GM23338 (cell line): Measurements from ENCODE around the gene PTPA. TPM values are rescaled to one million over a fixed set of nuclear protein-coding genes. Genes with fewer than 3 reads are reported as not detected.

Source experiments
- ATAC-seq: fragments of 200-7000 bp; cut with Tn5 transposase; 3 replicates; pipeline ENCODE4 v1.9.1; 2020
- DNase-seq: peaks from one replicate; pipeline ENCODE4 v3.0.0-alpha.2; 2015; ENCODE audit warnings: low spot score
- H2AFZ ChIP-seq: fragments of 200-600 bp; sonication (generic); 2 replicates; pipeline ENCODE4 v1.8.0; 2016; ENCODE audit warnings: antibody characterized with exemption, mild to moderate bottlenecking, moderate library complexity
- H3F3A ChIP-seq: fragments of 200-600 bp; sonication (generic); replicated peaks from 2 replicates; pipeline ENCODE4 v1.8.0; 2017; ENCODE audit warnings: antibody characterized with exemption, mixed run types, low read depth
- H3K27ac ChIP-seq: fragments of 200-600 bp; sonication (generic); 2 replicates; pipeline ENCODE4 v1.6.1; 2016; ENCODE audit warnings: low read depth
- H3K27me3 ChIP-seq: fragments of 200-600 bp; sonication (generic); 2 replicates; pipeline ENCODE4 v1.8.0; 2016; ENCODE audit warnings: mild to moderate bottlenecking, mixed run types, moderate library complexity; ENCODE audit not compliant: insufficient read depth
- H3K36me3 ChIP-seq: fragments of 200-600 bp; sonication (generic); 2 replicates; pipeline ENCODE4 v1.8.0; 2016; ENCODE audit warnings: mild to moderate bottlenecking; ENCODE audit not compliant: insufficient read depth
- H3K4me1 ChIP-seq: fragments of 200-600 bp; sonication (generic); 2 replicates; pipeline ENCODE4 v1.8.0; 2016; ENCODE audit warnings: mild to moderate bottlenecking, moderate library complexity; ENCODE audit not compliant: insufficient read depth
- H3K4me2 ChIP-seq: fragments of 200-600 bp; sonication (generic); 2 replicates; pipeline ENCODE4 v1.7.1; 2017; ENCODE audit warnings: mixed run types
- H3K4me3 ChIP-seq: fragments of 200-600 bp; sonication (generic); 2 replicates; pipeline ENCODE4 v1.6.1; 2016; ENCODE audit warnings: mixed run types
- H3K79me2 ChIP-seq: fragments of 200-600 bp; sonication (generic); replicated peaks from 2 replicates; pipeline ENCODE4 v1.8.0; 2017; ENCODE audit warnings: mild to moderate bottlenecking; ENCODE audit not compliant: insufficient read depth
- H3K9me2 ChIP-seq: fragments of 200-600 bp; sonication (generic); 2 replicates; pipeline ENCODE4 v1.8.0; 2017; ENCODE audit not compliant: insufficient read depth
- H4K20me1 ChIP-seq: fragments of 200-600 bp; sonication (generic); replicated peaks from 2 replicates; pipeline ENCODE4 v1.8.0; 2017; ENCODE audit warnings: mild to moderate bottlenecking; ENCODE audit not compliant: insufficient read depth
- H3K27ac Mint-ChIP-seq: 2 replicates; pipeline ENCODE4 v1.8.0; 2020; ENCODE audit warnings: inconsistent platforms, mild to moderate bottlenecking, moderate library complexity, mixed read lengths
- H3K27me3 Mint-ChIP-seq: 3 replicates; pipeline ENCODE4 v1.8.0; 2022; ENCODE audit warnings: low read depth, mild to moderate bottlenecking, moderate library complexity, mixed read lengths, inconsistent platforms; ENCODE audit not compliant: insufficient read depth, poor library complexity
- H3K36me3 Mint-ChIP-seq: 3 replicates; pipeline ENCODE4 v1.8.0; 2021; ENCODE audit warnings: low read depth, mild to moderate bottlenecking, inconsistent platforms, moderate library complexity, mixed read lengths
- H3K4me1 Mint-ChIP-seq: 3 replicates; pipeline ENCODE4 v1.8.0; 2020; ENCODE audit warnings: mild to moderate bottlenecking, inconsistent platforms, mixed read lengths
- H3K4me3 Mint-ChIP-seq: 3 replicates; pipeline ENCODE4 v1.8.0; 2021; ENCODE audit warnings: moderate library complexity, mild to moderate bottlenecking, inconsistent platforms, mixed read lengths
- H3K9me3 Mint-ChIP-seq: 3 replicates; pipeline ENCODE4 v1.8.0; 2020; ENCODE audit warnings: moderate library complexity, mild to moderate bottlenecking, inconsistent platforms, mixed read lengths
- CREB1 ChIP-seq: fragments of 250-450 bp; sonication (Bioruptor Pico); IDR thresholded peaks from 2 replicates; pipeline ENCODE4 v1.5.0; 2020; ENCODE audit warnings: low read depth, mild to moderate bottlenecking, moderate library complexity
- EZH2 ChIP-seq: fragments of 200-600 bp; sonication (generic); IDR thresholded peaks from one replicate; pipeline ENCODE4 v1.8.0; 2017; ENCODE audit warnings: antibody characterized with exemption, mild to moderate bottlenecking, low read depth; ENCODE audit not compliant: unreplicated experiment
- EZH2phosphoT487 ChIP-seq: fragments of 200-600 bp; sonication (generic); IDR thresholded peaks from one replicate; pipeline ENCODE4 v1.8.1; 2018; ENCODE audit warnings: antibody characterized with exemption; ENCODE audit not compliant: unreplicated experiment
- JUNB ChIP-seq: IDR thresholded peaks from one replicate; pipeline ENCODE4 v1.6.1; 2016; ENCODE audit warnings: antibody characterized with exemption; ENCODE audit not compliant: unreplicated experiment
- NANOG ChIP-seq: IDR thresholded peaks from 2 replicates; pipeline ENCODE4 v1.6.1; 2016; ENCODE audit warnings: antibody characterized with exemption, borderline replicate concordance
- POLR2AphosphoS5 ChIP-seq: IDR thresholded peaks from 2 replicates; pipeline ENCODE4 v1.6.1; 2016; ENCODE audit warnings: antibody characterized with exemption, low read depth
- REST ChIP-seq: IDR thresholded peaks from one replicate; pipeline ENCODE4 v1.6.1; 2018; ENCODE audit warnings: antibody characterized with exemption; ENCODE audit not compliant: unreplicated experiment
- STAT1 ChIP-seq: IDR thresholded peaks from one replicate; pipeline ENCODE4 v1.6.1; 2016; ENCODE audit warnings: antibody characterized with exemption; ENCODE audit not compliant: unreplicated experiment
- ZNF114 ChIP-seq: fragments of 250-450 bp; sonication (Bioruptor Pico); IDR thresholded peaks from 2 replicates; pipeline ENCODE4 v1.5.0; 2020; ENCODE audit warnings: mild to moderate bottlenecking, moderate library complexity
- ZNF331 ChIP-seq: fragments of 250-450 bp; sonication (Bioruptor Pico); IDR thresholded peaks from 2 replicates; pipeline ENCODE4 v1.5.0; 2020; ENCODE audit warnings: low read depth, mild to moderate bottlenecking, moderate library complexity
- polyA plus RNA-seq: library from polyadenylated mRNA; unstranded; fragments of >200 nt; fragmentation: Nextera tagmentation; extraction: Ambion mirVana; gene quantifications from 2 replicates; pipeline ENCODE4 v1.2.1, GENCODE V29; 2016
- total RNA-seq: library from RNA; depleted of rRNA; stranded (reverse); fragments of >200 nt; shearing (Covaris generic); gene quantifications from 2 replicates; pipeline ENCODE4 v1.2.3, GENCODE V29; 2014

PTPA gene
- total and polyA plus RNA-seq, 2 experiments from 2014 or later = 53.9 to 122 TPM

GRCh38 chr9:129178568-129179382 is 67.6 kb downstream of the PTPA start:
- Histone ChIP-seq H3K4me2 (peak overlapping the region; percentile 92), H3K4me3 (peak overlapping the region; percentile 65), H3K79me2 (no peaks in the 10 kb centered on the region), H3K36me3 (no peaks in the 10 kb centered on the region), H4K20me1 (peaks cover 35% of the 10 kb centered on the region), H3K4me1 (peaks cover 6% of the 10 kb centered on the region; the same call in 1 of the 2 replicates), H3K9me2 (no peaks in the 10 kb centered on the region), H3K27ac (no peak overlapping the region), H3K27me3 (peaks cover 93% of the 10 kb centered on the region), H3F3A (peaks cover 17% of the 10 kb centered on the region), H2AFZ (no peak overlapping the region)
- Mint-ChIP-seq H3K27me3 (peaks cover 83% of the 10 kb centered on the region), H3K9me3 (no peaks in the 10 kb centered on the region; the same call in 2 of the 3 replicates), H3K4me3 (peak overlapping the region; percentile 60), H3K36me3 (no peaks in the 10 kb centered on the region), H3K4me1 (peaks cover 17% of the 10 kb centered on the region), H3K27ac (no peak overlapping the region)
- TF ChIP-seq POLR2AphosphoS5 (peak; percentile 88), NANOG (peak; percentile 46; the same call in 1 of the 2 replicates), EZH2phosphoT487 (no peak), ZNF114 (CRISPR knock-in tag) (no peak), EZH2 (no peak)
- DNase-seq (peak; percentile 100), ATAC-seq (peak; percentile 64)

- H3K4me2 ChIP-seq = no peak overlapping the region
- no peaks in the 10 kb centered on the region for H3K79me2 ChIP-seq
- Mint-ChIP-seq H3K27me3 (peaks cover 77% of the 10 kb centered on the region), H3K4me3 (no peak overlapping the region), H3K36me3 (no peaks in the 10 kb centered on the region), H3K27ac (no peak overlapping the region), H3K9me3 (no peaks in the 10 kb centered on the region; the same call in 2 of the 3 replicates), H3K4me1 (peaks cover 17% of the 10 kb centered on the region)
- H4K20me1 ChIP-seq = peaks cover 34% of the 10 kb centered on the region
- peaks cover 15% of the 10 kb centered on the region; the same call in 1 of the 2 replicates for H3F3A ChIP-seq
- peaks cover 6% of the 10 kb centered on the region; the same call in 1 of the 2 replicates for H3K4me1 ChIP-seq
- H3K27ac ChIP-seq = no peak overlapping the region
- H3K27me3 ChIP-seq = peaks cover 69% of the 10 kb centered on the region
- DNase-seq (no peak), ATAC-seq (no peak)
- TF ChIP-seq POLR2AphosphoS5 (no peak), ZNF114 (CRISPR knock-in tag) (no peak), ZNF331 (CRISPR knock-in tag) (no peak), EZH2 (no peak), CREB1 (CRISPR knock-in tag) (no peak)
- no peaks in the 10 kb centered on the region for H3K36me3 ChIP-seq
- H3K9me2 ChIP-seq = no peaks in the 10 kb centered on the region
- H3K4me3 ChIP-seq = no peak overlapping the region
- H2AFZ ChIP-seq = no peak overlapping the region
Observed at GRCh38 chr9:129181246-129181645, 70.0 kb downstream of the PTPA start.

GRCh38 chr9:129182122-129182521 is 70.9 kb downstream of the PTPA start:
- Histone ChIP-seq H3K9me2 (no peaks in the 10 kb centered on the region), H3K36me3 (no peaks in the 10 kb centered on the region), H3K4me2 (no peak overlapping the region), H3K79me2 (no peaks in the 10 kb centered on the region), H4K20me1 (peaks cover 29% of the 10 kb centered on the region), H3K4me3 (no peak overlapping the region), H3K27me3 (peaks cover 60% of the 10 kb centered on the region), H3K27ac (no peak overlapping the region), H3K4me1 (peaks cover 6% of the 10 kb centered on the region; the same call in 1 of the 2 replicates), H2AFZ (no peak overlapping the region), H3F3A (peaks cover 15% of the 10 kb centered on the region; the same call in 1 of the 2 replicates)
- no peaks in the 10 kb centered on the region; the same call in 2 of the 3 replicates for H3K9me3 Mint-ChIP-seq
- no peak for DNase-seq
- ATAC-seq = no peak
- H3K4me1 Mint-ChIP-seq = peaks cover 17% of the 10 kb centered on the region
- H3K27me3 Mint-ChIP-seq = peaks cover 70% of the 10 kb centered on the region
- no peaks in the 10 kb centered on the region for H3K36me3 Mint-ChIP-seq
- H3K27ac Mint-ChIP-seq = no peak overlapping the region
- H3K4me3 Mint-ChIP-seq = no peak overlapping the region; the same call in 2 of the 3 replicates
- TF ChIP-seq EZH2 (no peak), EZH2phosphoT487 (no peak), NANOG (no peak), JUNB (no peak), CREB1 (CRISPR knock-in tag) (no peak), ZNF114 (CRISPR knock-in tag) (no peak), ZNF331 (CRISPR knock-in tag) (no peak), POLR2AphosphoS5 (no peak), REST (no peak), STAT1 (no peak)
